WTC11 (cell line): ENCODE results near the gene PARL. TPM values are rescaled to one million over a fixed set of nuclear protein-coding genes. Genes with fewer than 3 reads are reported as not detected.
A peak's percentile ranks its signal among the peaks of the same experiment; 100 is the strongest.

ENCODE experiments used
- ATAC-seq: fragments of 200-7000 bp; cut with Tn5 transposase; 2 replicates; pipeline ENCODE4 v1.10.0; 2021; ENCODE audit warnings: mild to moderate bottlenecking, moderate library complexity
- CTCF ChIA-PET: fragments of 300-600 bp; sonication (Branson Sonifier 250); formaldehyde crosslinking; loops from one replicate; lab custom pipeline; 2021; ENCODE audit warnings: antibody characterized with exemption; lab: Charles Lee
- POLR2A ChIA-PET: fragments of 350-600 bp; sonication (Branson Sonifier 250); formaldehyde crosslinking; loops from one replicate; lab custom pipeline; 2021; ENCODE audit warnings: antibody characterized with exemption; lab: Charles Lee
- DNase-seq: peaks from one replicate; pipeline ENCODE4 v3.0.0; 2021; ENCODE audit warnings: low spot score
- H3K27ac Mint-ChIP-seq: 2 replicates; pipeline ENCODE4 v1.8.0; 2021; ENCODE audit warnings: mixed read lengths
- H3K27me3 Mint-ChIP-seq: 2 replicates; pipeline ENCODE4 v1.8.0; 2021; ENCODE audit warnings: low read depth, mild to moderate bottlenecking, moderate library complexity, mixed read lengths
- H3K36me3 Mint-ChIP-seq: 2 replicates; pipeline ENCODE4 v1.8.0; 2021; ENCODE audit warnings: mixed read lengths
- H3K4me1 Mint-ChIP-seq: 2 replicates; pipeline ENCODE4 v1.8.0; 2022; ENCODE audit warnings: mixed read lengths
- H3K4me3 Mint-ChIP-seq: 2 replicates; pipeline ENCODE4 v1.8.0; 2021; ENCODE audit warnings: mild to moderate bottlenecking, moderate library complexity, mixed read lengths
- H3K9me3 Mint-ChIP-seq: 2 replicates; pipeline ENCODE4 v1.8.0; 2021; ENCODE audit warnings: mixed read lengths
- AR ChIP-seq: fragments of 250-450 bp; sonication (Bioruptor Pico); IDR thresholded peaks from 2 replicates; pipeline ENCODE4 v1.9.0; 2021; ENCODE audit warnings: mild to moderate bottlenecking
- ARID4B ChIP-seq: sonication (generic); formaldehyde crosslinking; IDR thresholded peaks from 2 replicates; pipeline ENCODE4 v1.8.0; 2023; ENCODE audit warnings: missing genetic modification reagents, mild to moderate bottlenecking, borderline replicate concordance
- CREM ChIP-seq: sonication (generic); formaldehyde crosslinking; IDR thresholded peaks from 2 replicates; pipeline ENCODE4 v1.8.1; 2022; ENCODE audit warnings: mild to moderate bottlenecking, missing genetic modification reagents, moderate library complexity
- E2F4 ChIP-seq: sonication (generic); formaldehyde crosslinking; IDR thresholded peaks from 2 replicates; pipeline ENCODE4 v1.8.1; 2022; ENCODE audit warnings: low read depth, mild to moderate bottlenecking, moderate library complexity, missing genetic modification reagents, borderline replicate concordance
- EMX1 ChIP-seq: fragments of 250-450 bp; sonication (Bioruptor Pico); IDR thresholded peaks from 2 replicates; pipeline ENCODE4 v1.8.0; 2021; ENCODE audit warnings: mild to moderate bottlenecking
- ESRRA ChIP-seq: sonication (generic); formaldehyde crosslinking; IDR thresholded peaks from 2 replicates; pipeline ENCODE4 v1.8.1; 2022; ENCODE audit warnings: mild to moderate bottlenecking, missing genetic modification reagents, borderline replicate concordance
- FOXJ3 ChIP-seq: sonication (generic); formaldehyde crosslinking; IDR thresholded peaks from 2 replicates; pipeline ENCODE4 v1.9.0; 2021; ENCODE audit warnings: missing genetic modification reagents, mild to moderate bottlenecking, borderline replicate concordance
- GABPB1 ChIP-seq: sonication (generic); formaldehyde crosslinking; IDR thresholded peaks from 2 replicates; pipeline ENCODE4 v1.8.1; 2023; ENCODE audit warnings: mild to moderate bottlenecking, missing genetic modification reagents
- GRHL2 ChIP-seq: fragments of 250-450 bp; sonication (Bioruptor Pico); IDR thresholded peaks from 2 replicates; pipeline ENCODE4 v1.8.0; 2022; ENCODE audit warnings: mild to moderate bottlenecking, moderate library complexity; ENCODE audit not compliant: insufficient replicate concordance, severe bottlenecking
- HMGXB4 ChIP-seq: sonication (generic); formaldehyde crosslinking; IDR thresholded peaks from 2 replicates; pipeline ENCODE4 v1.8.1; 2023; ENCODE audit warnings: mild to moderate bottlenecking, moderate library complexity, missing genetic modification reagents
- IRF2 ChIP-seq: sonication (generic); formaldehyde crosslinking; IDR thresholded peaks from 2 replicates; pipeline ENCODE4 v1.8.0; 2022; ENCODE audit warnings: low read depth, missing genetic modification reagents, borderline replicate concordance
- KAT7 ChIP-seq: sonication (generic); formaldehyde crosslinking; IDR thresholded peaks from 2 replicates; pipeline ENCODE4 v1.8.1; 2023; ENCODE audit warnings: missing genetic modification reagents, mild to moderate bottlenecking, borderline replicate concordance
- SMAD4 ChIP-seq: sonication (generic); formaldehyde crosslinking; IDR thresholded peaks from 2 replicates; pipeline ENCODE4 v1.8.0; 2022; ENCODE audit warnings: mild to moderate bottlenecking, missing genetic modification reagents
- SOX15 ChIP-seq: fragments of 250-450 bp; sonication (Bioruptor Pico); IDR thresholded peaks from 2 replicates; pipeline ENCODE4 v1.9.0; 2021; ENCODE audit warnings: mild to moderate bottlenecking
- STAT6 ChIP-seq: sonication (generic); formaldehyde crosslinking; conservative IDR thresholded peaks from 2 replicates; pipeline ENCODE4 v1.8.1; 2023; ENCODE audit warnings: mild to moderate bottlenecking, low read depth, missing genetic modification reagents, moderate library complexity
- ZNF232 ChIP-seq: sonication (generic); formaldehyde crosslinking; IDR thresholded peaks from 2 replicates; pipeline ENCODE4 v1.8.0; 2022; ENCODE audit warnings: mild to moderate bottlenecking, missing genetic modification reagents
- ZNF317 ChIP-seq: sonication (generic); formaldehyde crosslinking; IDR thresholded peaks from 2 replicates; pipeline ENCODE4 v1.8.1; 2023; ENCODE audit warnings: low read depth, mild to moderate bottlenecking, moderate library complexity, missing genetic modification reagents, borderline replicate concordance
- ZSCAN18 ChIP-seq: fragments of 250-450 bp; sonication (Bioruptor Pico); IDR thresholded peaks from 2 replicates; pipeline ENCODE4 v2.1.2; 2022; ENCODE audit warnings: mild to moderate bottlenecking, moderate library complexity
- total RNA-seq: library from RNA; stranded (reverse); gene quantifications from 3 replicates; pipeline ENCODE4 v1.2.3, GENCODE V29; 2021

The PARL gene
- total RNA-seq, 1 experiment from 2014 or later = 93.5 TPM

GRCh38 chr3:183880121-183880520, 4.6 kb downstream of the PARL start:
- H3K27me3 Mint-ChIP-seq = no peaks in the 10 kb centered on the region
- no peak for ATAC-seq
- no peak for DNase-seq
- peaks cover 10% of the 10 kb centered on the region for H3K36me3 Mint-ChIP-seq
- H3K9me3 Mint-ChIP-seq = no peaks in the 10 kb centered on the region
- H3K4me1 Mint-ChIP-seq = peaks cover 29% of the 10 kb centered on the region
- CTCF ChIA-PET = interaction anchor here (1.0 kb wide), 1 partner anchor 24 kb away, joined by 3 read pairs; no protein-coding TSS in a partner anchor
- no peak overlapping the region for H3K4me3 Mint-ChIP-seq
- no peak for TF ChIP-seq AR (CRISPR knock-in tag)
- no peak for TF ChIP-seq E2F4 (CRISPR knock-in tag)
- TF ChIP-seq EMX1 (CRISPR knock-in tag) = no peak
- TF ChIP-seq SMAD4 (CRISPR knock-in tag) = no peak
- no peak for TF ChIP-seq GABPB1 (CRISPR knock-in tag)
- TF ChIP-seq FOXJ3 (CRISPR knock-in tag) = no peak
- TF ChIP-seq ZNF232 (CRISPR knock-in tag) = no peak
- no peak for TF ChIP-seq ZNF317
- TF ChIP-seq STAT6 = no peak
- TF ChIP-seq KAT7 = no peak
- no peak for TF ChIP-seq GRHL2 (CRISPR knock-in tag)
- no peak for TF ChIP-seq ARID4B (CRISPR knock-in tag)
- no peak for TF ChIP-seq CREM (CRISPR knock-in tag)
- TF ChIP-seq ESRRA = no peak
- TF ChIP-seq, all 79 proteins: peak for 0
- POLR2A ChIA-PET = no interaction called here
- H3K27ac Mint-ChIP-seq = peak overlapping the region; percentile 58; the same call in 1 of the 2 replicates

GRCh38 chr3:183879243-183879642, 5.4 kb downstream of the PARL start:
- Mint-ChIP-seq H3K4me3 (no peak overlapping the region), H3K9me3 (no peaks in the 10 kb centered on the region), H3K27ac (no peak overlapping the region), H3K27me3 (no peaks in the 10 kb centered on the region), H3K4me1 (peaks cover 29% of the 10 kb centered on the region), H3K36me3 (peaks cover 10% of the 10 kb centered on the region)
- no peak for DNase-seq
- CTCF ChIA-PET = no interaction called here
- POLR2A ChIA-PET = interaction anchor here (0.7 kb wide), 1 partner anchor 351 kb away, joined by 5 read pairs; no protein-coding TSS in a partner anchor
- no peak for ATAC-seq
- TF ChIP-seq SOX15 (CRISPR knock-in tag) = no peak
- TF ChIP-seq IRF2 = no peak
- no peak for TF ChIP-seq HMGXB4 (CRISPR knock-in tag)
- TF ChIP-seq ZSCAN18 (CRISPR knock-in tag) = no peak
